NT2/D1 (cell line): Measurements from ENCODE around the gene FSIP1.

ENCODE experiments used
- SUZ12 ChIP-seq: IDR thresholded peaks from 2 replicates; pipeline ENCODE4 v1.6.1; 2011; ENCODE audit not compliant: insufficient read length, insufficient read depth; ENCODE audit errors: extremely low read depth
- YY1 ChIP-seq: IDR thresholded peaks from 2 replicates; pipeline ENCODE4 v1.6.1; 2011; ENCODE audit not compliant: insufficient read length, insufficient read depth
- ZNF274 ChIP-seq: IDR thresholded peaks from 2 replicates; pipeline ENCODE4 v1.6.1; 2011; ENCODE audit warnings: mild to moderate bottlenecking, low read depth, low read length

- no peak for TF ChIP-seq YY1
- TF ChIP-seq SUZ12 = no peak
- TF ChIP-seq ZNF274 = no peak
These were observed 1.5 kb upstream of the FSIP1 start for GRCh38 chr15:39784125-39784524.
